Left lung (tissue), 10 donors: ENCODE measurements around the gene HAUS7. TPM values are rescaled to one million over a fixed set of nuclear protein-coding genes. Genes with fewer than 3 reads are reported as not detected.

Source experiments
- ATAC-seq: fragments of 200-7000 bp; cut with Tn5 transposase; one replicate; pipeline ENCODE4 v1.9.1; 2020; ENCODE audit warnings: moderate library complexity
- DNase-seq, 4 donors: peaks; one replicate each; pipeline ENCODE4 v3.0.0-alpha.2; 2013 to 2020
- H3K27ac ChIP-seq, 2 donors: fragments of 200-600 bp; sonication (generic) in 1 of 2; one replicate each; pipeline versions ENCODE4 v1.5.0 to v1.8.0; 2020 to 2021
- H3K27me3 ChIP-seq, 2 donors: fragments of 200-600 bp; sonication (generic) in 1 of 2; one replicate each; pipeline versions ENCODE4 v1.5.0 to v1.8.0; 2020 to 2021
- H3K36me3 ChIP-seq, 2 donors: fragments of 200-600 bp; sonication (generic) in 1 of 2; one replicate each; pipeline versions ENCODE4 v1.5.0 to v1.8.0; 2020 to 2021
- H3K4me1 ChIP-seq, 2 donors: fragments of 200-600 bp; one replicate each; pipeline ENCODE4 v1.8.0; 2021
- H3K4me3 ChIP-seq, 2 donors: fragments of 200-600 bp; sonication (generic) in 1 of 2; one replicate each; pipeline versions ENCODE4 v1.5.0 to v1.8.0; 2020 to 2021; ENCODE audit warnings: mild to moderate bottlenecking in 1 of 2
- H3K9me3 ChIP-seq, 2 donors: fragments of 200-600 bp; sonication (generic) in 1 of 2; one replicate each; pipeline versions ENCODE4 v1.5.0 to v1.8.0; 2020 to 2021
- intact Hi-C, 2 donors: fragments of 100-400 bp; cut with DNase I; formaldehyde crosslinking; loops; one replicate each; pipeline versions ENCODE4 v1.11.2 to v1.14.2; 2022
- polyA plus RNA-seq, 6 donors: library from polyadenylated mRNA; unstranded; fragments of 120-200 nt; gene quantifications; one replicate each; pipeline ENCODE4 v1.2.1, GENCODE V29; 2013; ENCODE audit not compliant: insufficient read length in 6 of 6
- total RNA-seq, 2 donors: library from RNA; stranded (reverse); fragmentation: NEBNext Ultra II Directional; extraction: Animal tissue kit (Norgen Biotek cat#: 25700); gene quantifications; one replicate each; pipeline ENCODE4 v1.2.1, GENCODE V29; 2021
- TF ChIP-seq, protein P1 (sequence below), 2 donors: fragments of 200-600 bp; sonication (generic) in 1 of 2; IDR thresholded peaks; one replicate each; pipeline versions ENCODE4 v1.5.0 to v1.8.0; 2021; ENCODE audit warnings: antibody characterized with exemption in 2 of 2
- donor health status: DM: no; HTN: yes; CAD: no.
- donor health status: DM: no; HTN: no; CAD: no.

The HAUS7 gene
- total and polyA plus RNA-seq, 8 donors = 20.1 to 42.4 (median 33.7) TPM

DNA sequence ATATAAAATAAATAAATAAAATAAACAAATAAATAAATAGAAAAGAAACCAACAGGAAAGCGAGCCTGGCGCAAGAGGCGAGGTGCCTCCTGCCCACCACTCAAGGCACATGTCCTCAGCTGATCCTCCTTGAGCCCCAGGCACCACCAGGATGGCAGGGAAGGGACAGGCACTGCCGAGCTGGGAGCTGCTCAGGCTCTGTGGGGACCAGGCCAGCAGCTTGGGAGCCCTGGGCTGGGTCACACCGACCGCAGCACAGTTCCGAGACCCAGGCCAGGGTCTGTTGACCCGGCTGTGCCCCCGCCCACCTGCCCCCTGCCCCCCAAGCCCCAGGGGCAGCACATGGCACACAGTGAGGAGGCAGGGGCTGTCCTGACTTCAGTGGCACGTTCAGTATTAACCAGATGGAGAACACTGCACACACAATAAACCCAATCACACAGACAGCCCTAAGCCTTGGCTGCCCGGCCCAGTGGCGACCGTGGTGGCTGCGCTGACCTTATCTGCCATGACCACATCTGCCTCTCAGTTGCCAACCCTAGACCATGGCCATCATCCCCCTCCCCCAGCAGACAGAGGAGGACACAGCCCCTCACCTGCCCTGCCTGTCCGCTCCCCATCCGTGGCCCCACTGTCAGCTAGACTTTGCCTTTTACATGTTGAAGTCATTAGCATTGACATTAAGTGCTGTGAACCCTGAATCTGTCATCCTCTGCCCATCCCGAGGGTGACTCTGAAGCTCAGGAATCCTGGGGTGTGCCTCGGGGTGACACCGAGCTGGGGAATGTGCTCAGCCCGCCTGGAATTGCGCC lies 21.6 kb downstream of the HAUS7 start:
- intact Hi-C loops = no loop called here
- Histone ChIP-seq H3K27me3 (no peaks in the 10 kb centered on the region), H3K4me3 (no peak overlapping the region), H3K4me1 (no peaks in the 10 kb centered on the region), H3K36me3 (peaks cover 0 to 32% of the 10 kb centered on the region in 2 donors), H3K9me3 (no peaks in the 10 kb centered on the region), H3K27ac (no peak overlapping the region)
- no peak for ATAC-seq
- TF ChIP-seq, protein P1, sequence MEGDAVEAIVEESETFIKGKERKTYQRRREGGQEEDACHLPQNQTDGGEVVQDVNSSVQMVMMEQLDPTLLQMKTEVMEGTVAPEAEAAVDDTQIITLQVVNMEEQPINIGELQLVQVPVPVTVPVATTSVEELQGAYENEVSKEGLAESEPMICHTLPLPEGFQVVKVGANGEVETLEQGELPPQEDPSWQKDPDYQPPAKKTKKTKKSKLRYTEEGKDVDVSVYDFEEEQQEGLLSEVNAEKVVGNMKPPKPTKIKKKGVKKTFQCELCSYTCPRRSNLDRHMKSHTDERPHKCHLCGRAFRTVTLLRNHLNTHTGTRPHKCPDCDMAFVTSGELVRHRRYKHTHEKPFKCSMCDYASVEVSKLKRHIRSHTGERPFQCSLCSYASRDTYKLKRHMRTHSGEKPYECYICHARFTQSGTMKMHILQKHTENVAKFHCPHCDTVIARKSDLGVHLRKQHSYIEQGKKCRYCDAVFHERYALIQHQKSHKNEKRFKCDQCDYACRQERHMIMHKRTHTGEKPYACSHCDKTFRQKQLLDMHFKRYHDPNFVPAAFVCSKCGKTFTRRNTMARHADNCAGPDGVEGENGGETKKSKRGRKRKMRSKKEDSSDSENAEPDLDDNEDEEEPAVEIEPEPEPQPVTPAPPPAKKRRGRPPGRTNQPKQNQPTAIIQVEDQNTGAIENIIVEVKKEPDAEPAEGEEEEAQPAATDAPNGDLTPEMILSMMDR (IDR thresholded peaks at IDR 0.05) = no peak
- DNase-seq = no peak

DNA sequence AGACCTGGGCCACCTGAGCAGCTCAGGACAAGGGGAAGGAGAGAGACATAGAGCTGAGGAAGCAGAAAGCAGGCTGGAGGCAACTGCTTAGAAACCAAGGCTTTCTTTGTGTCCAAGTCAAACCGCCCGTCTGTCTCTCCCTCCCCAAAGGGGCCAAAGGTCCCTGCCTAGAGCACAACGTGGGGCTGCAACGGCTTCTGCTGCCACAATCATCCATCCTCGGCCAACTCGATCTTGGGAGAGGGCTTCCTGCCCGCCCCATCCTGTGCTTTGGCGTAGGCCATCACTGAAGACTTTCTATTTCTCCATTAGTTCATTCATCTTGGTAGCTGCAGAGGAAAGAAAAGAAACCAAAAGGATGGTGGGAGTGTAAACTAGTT lies 22.8 kb downstream of the HAUS7 start:
- TF ChIP-seq, protein P1 (IDR thresholded peaks at IDR 0.05) = no peak
- H3K27me3 ChIP-seq = no peaks in the 10 kb centered on the region

DNA sequence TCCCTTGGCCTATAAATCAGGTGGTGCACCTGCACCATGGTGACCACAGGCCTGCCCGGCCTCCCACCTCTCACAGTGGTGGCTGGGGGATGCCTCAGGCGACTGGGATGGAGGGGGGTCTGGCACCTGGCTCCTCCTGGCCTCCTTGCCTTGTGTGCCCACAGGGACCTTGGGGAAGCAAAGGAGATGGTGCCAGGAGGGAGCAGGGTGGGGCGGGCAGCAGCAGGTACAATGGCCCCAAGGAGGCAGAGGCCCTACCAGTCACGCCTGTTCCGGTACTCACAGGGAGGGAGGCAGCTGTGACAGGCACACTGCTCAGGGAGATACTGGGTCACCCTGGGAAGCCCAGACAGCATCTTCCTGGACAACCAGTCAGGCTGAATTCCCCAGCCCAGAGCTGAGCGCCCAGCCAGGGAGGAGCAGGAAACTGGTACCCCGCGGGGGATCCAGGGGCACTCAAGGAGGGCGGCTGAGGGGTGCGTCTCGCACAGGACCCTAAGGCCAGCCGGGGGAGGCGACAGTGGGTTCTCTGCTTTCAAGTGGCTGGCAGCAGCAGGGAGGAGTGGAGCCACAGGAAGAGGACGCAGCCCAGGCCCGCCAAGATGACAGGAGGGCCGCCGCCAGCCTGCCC lies 23.3 kb downstream of the HAUS7 start:
- no peak overlapping the region for H3K4me3 ChIP-seq
- no peak for ATAC-seq
- intact Hi-C loops = no loop called here

More for the DNA sequence above, 22.8 kb downstream of the HAUS7 start:
- intact Hi-C loops = no loop called here
- Histone ChIP-seq H3K4me1 (no peaks in the 10 kb centered on the region), H3K9me3 (no peaks in the 10 kb centered on the region), H3K4me3 (no peak overlapping the region), H3K27ac (no peak overlapping the region), H3K36me3 (peaks cover 0 to 31% of the 10 kb centered on the region in 2 donors)
- ATAC-seq (no peak), DNase-seq (no peak)

DNA sequence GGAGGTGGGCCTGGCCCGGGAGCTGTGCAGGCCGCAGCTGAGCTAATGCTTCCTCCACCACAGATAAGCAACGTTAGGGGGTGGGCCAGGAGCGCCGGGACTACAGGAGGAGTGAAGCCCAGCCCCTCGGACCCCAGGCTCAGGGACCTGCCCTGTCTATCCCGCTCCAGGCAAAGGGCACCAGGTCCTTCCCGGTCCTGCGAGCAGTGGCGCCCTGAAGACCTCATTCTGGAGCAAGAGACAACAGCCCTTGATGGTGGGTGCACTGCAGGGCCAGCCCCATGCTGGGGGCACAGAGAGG lies 23.8 kb downstream of the HAUS7 start:
- TF ChIP-seq, protein P1 (IDR thresholded peaks at IDR 0.05) = no peak
- no peaks in the 10 kb centered on the region for H3K27me3 ChIP-seq
- ATAC-seq (no peak), DNase-seq (no peak)
- H3K4me1 ChIP-seq = no peaks in the 10 kb centered on the region
- H3K36me3 ChIP-seq = peaks cover 0 to 28% of the 10 kb centered on the region in 2 donors
- H3K27ac ChIP-seq = no peak overlapping the region
- H3K4me3 ChIP-seq = no peak overlapping the region
- intact Hi-C loops = no loop called here
- H3K9me3 ChIP-seq = no peaks in the 10 kb centered on the region

More for the DNA sequence above, 23.3 kb downstream of the HAUS7 start:
- H3K9me3 ChIP-seq = no peaks in the 10 kb centered on the region
- peak in 1 of 4 donors; percentile 43 for DNase-seq
- H3K27me3 ChIP-seq = no peaks in the 10 kb centered on the region
- no peak overlapping the region for H3K27ac ChIP-seq
- peaks cover 0 to 31% of the 10 kb centered on the region in 2 donors for H3K36me3 ChIP-seq
- TF ChIP-seq, protein P1 (IDR thresholded peaks at IDR 0.05) = no peak
- H3K4me1 ChIP-seq = no peaks in the 10 kb centered on the region

DNA sequence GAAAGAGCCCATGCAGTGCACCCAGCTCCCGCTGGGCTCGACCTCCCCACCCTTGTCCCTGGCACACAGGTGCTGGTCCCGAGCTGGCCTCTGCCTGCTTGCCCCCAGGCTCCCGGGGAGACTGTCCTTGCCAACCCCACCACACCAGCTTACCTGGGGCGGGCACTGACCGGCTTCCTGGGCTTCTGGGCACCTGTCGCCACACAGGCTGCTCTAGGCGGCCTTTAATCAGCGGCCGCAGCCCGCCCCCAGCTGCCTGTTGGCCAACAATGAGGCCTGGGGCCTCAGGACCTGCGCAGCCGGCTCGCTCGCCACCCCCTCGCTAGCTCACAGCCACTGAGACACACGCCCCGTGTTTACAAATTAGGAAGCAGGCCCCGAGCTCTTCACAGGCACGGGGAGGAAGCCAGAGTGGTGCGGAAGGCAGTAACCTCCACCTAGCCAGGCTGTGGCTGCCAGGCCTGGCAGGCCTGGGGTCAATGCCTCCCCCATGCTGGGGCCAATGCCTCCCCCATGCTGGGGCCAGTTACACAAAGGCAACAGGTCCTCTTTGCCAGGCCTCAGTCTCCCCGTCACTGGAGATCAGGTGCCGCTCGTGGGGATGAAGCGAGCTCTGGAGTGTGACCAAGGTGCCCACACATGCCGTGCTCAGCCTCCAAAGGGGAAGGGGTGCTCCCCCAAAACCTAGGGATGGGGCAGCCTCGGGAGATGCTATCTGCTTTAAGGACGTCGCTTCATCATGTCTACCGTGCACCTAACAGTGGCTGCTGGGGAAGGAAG lies 24.3 kb downstream of the HAUS7 start, which contains the start of gene TREX2:
TSS of gene TREX2 (minus strand) at position 201 of the 780 bp plus-strand sequence. CDS start 626 bp downstream, outside the sequence.
- Histone ChIP-seq H3K36me3 (peaks cover 0 to 26% of the 10 kb centered on the region in 2 donors), H3K9me3 (no peaks in the 10 kb centered on the region), H3K4me3 (no peak within 1 kb of the TSS), H3K27ac (no peak within 1 kb of the TSS), H3K27me3 (no peaks in the 10 kb centered on the region), H3K4me1 (no peaks in the 10 kb centered on the region)
- intact Hi-C loops = no loop called here
- ATAC-seq (no peak), DNase-seq (peak in 1 of 4 donors; percentile 46)
- TF ChIP-seq, protein P1 (IDR thresholded peaks at IDR 0.05) = no peak
